HepG2 (cell line): Measurements from ENCODE around the gene AJUBA. TPM values are rescaled to one million over a fixed set of nuclear protein-coding genes. Genes with fewer than 3 reads are reported as not detected.
A peak's percentile ranks its signal among the peaks of the same experiment; 100 is the strongest.

Experiments used
- CBFB ChIP-seq: sonication (generic); formaldehyde crosslinking; IDR thresholded peaks from 2 replicates; pipeline ENCODE4 v1.4.0; 2020; ENCODE audit warnings: missing genetic modification reagents
- CEBPG ChIP-seq: IDR thresholded peaks from 2 replicates; pipeline ENCODE4 v1.6.1; 2016
- CENPT ChIP-seq: sonication (generic); formaldehyde crosslinking; IDR thresholded peaks from 2 replicates; pipeline ENCODE4 v1.8.0; 2022; ENCODE audit warnings: low read depth, mild to moderate bottlenecking, moderate library complexity, missing genetic modification reagents
- DNMT3B ChIP-seq: conservative IDR thresholded peaks from 2 replicates; pipeline ENCODE4 v1.6.1; 2016; ENCODE audit warnings: missing biosample characterization, control low read depth
- EZH2 ChIP-seq: conservative IDR thresholded peaks from 2 replicates; pipeline ENCODE4 v1.6.1; 2012; ENCODE audit warnings: mild to moderate bottlenecking, low read depth, low read length, moderate library complexity
- GTF2F1 ChIP-seq: fragments of 150-350 bp; IDR thresholded peaks from 2 replicates; pipeline ENCODE4 v1.6.1; 2014; ENCODE audit warnings: low read length
- KDM4B ChIP-seq: sonication (generic); formaldehyde crosslinking; IDR thresholded peaks from 2 replicates; pipeline ENCODE4 v1.4.0; 2020; ENCODE audit warnings: missing genetic modification reagents
- NFYB ChIP-seq: sonication (generic); formaldehyde crosslinking; IDR thresholded peaks from 2 replicates; pipeline ENCODE4 v1.4.0; 2020; ENCODE audit warnings: missing genetic modification reagents
- RFX5 ChIP-seq: IDR thresholded peaks from 2 replicates; pipeline ENCODE4 v1.6.1; 2011; ENCODE audit warnings: low read depth, low read length, improper control_type of control experiment
- SMAD9 ChIP-seq: sonication (generic); formaldehyde crosslinking; IDR thresholded peaks from 2 replicates; pipeline ENCODE4 v1.5.1; 2020; ENCODE audit warnings: mild to moderate bottlenecking, missing genetic modification reagents
- TAF15 ChIP-seq: fragments of 200-400 bp; formaldehyde crosslinking; IDR thresholded peaks from one replicate; pipeline ENCODE4 v1.6.1; 2018; ENCODE audit warnings: mild to moderate bottlenecking, low read depth, low read length; ENCODE audit not compliant: poor library complexity, severe bottlenecking
- THYN1 ChIP-seq: sonication (generic); formaldehyde crosslinking; IDR thresholded peaks from 2 replicates; pipeline ENCODE4 v1.8.1; 2023; ENCODE audit warnings: low read depth, mild to moderate bottlenecking, moderate library complexity, missing genetic modification reagents, borderline replicate concordance
- TMF1 ChIP-seq: sonication (generic); formaldehyde crosslinking; IDR thresholded peaks from 2 replicates; pipeline ENCODE4 v1.8.1; 2022; ENCODE audit warnings: low read depth, missing genetic modification reagents
- ZNF160 ChIP-seq: sonication (generic); formaldehyde crosslinking; IDR thresholded peaks from 2 replicates; pipeline ENCODE4 v1.8.0; 2022; ENCODE audit warnings: mild to moderate bottlenecking, inconsistent platforms, missing genetic modification reagents
- ZNF564 ChIP-seq: sonication (generic); formaldehyde crosslinking; IDR thresholded peaks from 2 replicates; pipeline ENCODE4 v1.8.1; 2023; ENCODE audit warnings: mild to moderate bottlenecking, missing genetic modification reagents
- ZNF777 ChIP-seq: sonication (generic); formaldehyde crosslinking; IDR thresholded peaks from 2 replicates; pipeline ENCODE4 v1.4.0; 2020; ENCODE audit warnings: missing genetic modification reagents
- polyA plus RNA-seq, 8 experiments: library from polyadenylated mRNA; depleted of rRNA in 3 of 8; stranded (reverse) in 7 of 8; unstranded in 1 of 8; fragments of >200 nt; fragmentation: Illumina TruSeq in 4 of 8; extraction: Trizol in 4 of 8; gene quantifications; 2 replicates each; pipeline versions ENCODE4 v1.2.1 to v1.2.3, GENCODE V29; 2011 to 2016; ENCODE audit warnings: low read depth in 4 of 8, missing spikeins in 1 of 8, mixed read lengths in 1 of 8; ENCODE audit not compliant: insufficient read depth in 1 of 8
- total RNA-seq, 5 experiments: library from RNA; depleted of rRNA; stranded (reverse); fragments of >200 nt; fragmentation: Illumina TruSeq; extraction: Trizol; gene quantifications; 2 replicates each; pipeline ENCODE4 v1.2.3, GENCODE V29; 2016; ENCODE audit warnings: low read depth in 1 of 5
- TF ChIP-seq, protein P1 (sequence below): sonication (generic); formaldehyde crosslinking; IDR thresholded peaks from 2 replicates; pipeline ENCODE4 v1.4.0; 2020; ENCODE audit warnings: mild to moderate bottlenecking, missing genetic modification reagents
- TF ChIP-seq, protein P2 (sequence below): sonication (generic); formaldehyde crosslinking; IDR thresholded peaks from 2 replicates; pipeline ENCODE4 v1.5.1; 2020; ENCODE audit warnings: missing genetic modification reagents, mild to moderate bottlenecking, borderline replicate concordance

AJUBA gene
- total and polyA plus RNA-seq, 2 of the 13 experiments (the other 11 are each of a cell fraction or from before 2014, with no cell fraction given), result 157 to 241 TPM

DNA sequence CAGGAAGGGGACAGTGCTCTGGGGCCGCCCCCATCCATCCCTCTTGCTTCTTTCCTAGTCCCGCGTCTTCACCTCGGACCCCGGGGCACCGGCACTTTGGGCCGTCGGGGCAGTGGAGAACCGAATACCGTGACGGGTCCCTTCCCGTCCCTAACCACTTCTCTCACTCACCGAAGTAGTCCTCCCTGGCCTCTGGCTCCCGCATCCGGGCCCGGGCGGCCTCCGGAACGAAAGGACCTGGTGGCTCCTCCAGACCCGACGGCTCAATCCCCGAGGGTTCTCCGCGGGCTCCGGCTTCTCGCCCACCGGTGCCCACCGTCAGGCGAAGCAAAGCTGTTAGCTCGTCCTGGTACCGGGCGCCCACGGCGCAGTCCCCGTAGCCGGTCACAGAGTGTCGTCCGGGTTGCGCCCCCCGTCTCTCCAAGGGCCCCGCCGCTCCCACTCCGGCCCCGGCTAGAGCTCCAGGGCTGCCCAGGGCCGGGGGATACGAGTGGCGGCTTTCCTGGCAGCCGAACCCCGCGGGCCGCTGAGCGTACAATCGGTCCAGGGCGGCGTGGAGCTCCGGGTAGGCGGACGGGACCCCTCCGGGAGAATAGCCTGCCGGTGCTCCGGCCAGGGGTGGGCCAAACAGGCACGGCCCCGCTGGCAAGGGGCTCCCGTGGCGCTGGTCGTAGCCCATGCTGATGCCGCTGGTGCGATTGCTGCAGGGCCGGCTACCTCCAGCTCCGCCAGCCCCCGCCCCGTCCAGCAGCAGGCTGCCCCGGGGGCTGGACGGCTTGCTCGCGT is 1.1 kb downstream of the AJUBA start (continued):
- TF ChIP-seq, protein P1, sequence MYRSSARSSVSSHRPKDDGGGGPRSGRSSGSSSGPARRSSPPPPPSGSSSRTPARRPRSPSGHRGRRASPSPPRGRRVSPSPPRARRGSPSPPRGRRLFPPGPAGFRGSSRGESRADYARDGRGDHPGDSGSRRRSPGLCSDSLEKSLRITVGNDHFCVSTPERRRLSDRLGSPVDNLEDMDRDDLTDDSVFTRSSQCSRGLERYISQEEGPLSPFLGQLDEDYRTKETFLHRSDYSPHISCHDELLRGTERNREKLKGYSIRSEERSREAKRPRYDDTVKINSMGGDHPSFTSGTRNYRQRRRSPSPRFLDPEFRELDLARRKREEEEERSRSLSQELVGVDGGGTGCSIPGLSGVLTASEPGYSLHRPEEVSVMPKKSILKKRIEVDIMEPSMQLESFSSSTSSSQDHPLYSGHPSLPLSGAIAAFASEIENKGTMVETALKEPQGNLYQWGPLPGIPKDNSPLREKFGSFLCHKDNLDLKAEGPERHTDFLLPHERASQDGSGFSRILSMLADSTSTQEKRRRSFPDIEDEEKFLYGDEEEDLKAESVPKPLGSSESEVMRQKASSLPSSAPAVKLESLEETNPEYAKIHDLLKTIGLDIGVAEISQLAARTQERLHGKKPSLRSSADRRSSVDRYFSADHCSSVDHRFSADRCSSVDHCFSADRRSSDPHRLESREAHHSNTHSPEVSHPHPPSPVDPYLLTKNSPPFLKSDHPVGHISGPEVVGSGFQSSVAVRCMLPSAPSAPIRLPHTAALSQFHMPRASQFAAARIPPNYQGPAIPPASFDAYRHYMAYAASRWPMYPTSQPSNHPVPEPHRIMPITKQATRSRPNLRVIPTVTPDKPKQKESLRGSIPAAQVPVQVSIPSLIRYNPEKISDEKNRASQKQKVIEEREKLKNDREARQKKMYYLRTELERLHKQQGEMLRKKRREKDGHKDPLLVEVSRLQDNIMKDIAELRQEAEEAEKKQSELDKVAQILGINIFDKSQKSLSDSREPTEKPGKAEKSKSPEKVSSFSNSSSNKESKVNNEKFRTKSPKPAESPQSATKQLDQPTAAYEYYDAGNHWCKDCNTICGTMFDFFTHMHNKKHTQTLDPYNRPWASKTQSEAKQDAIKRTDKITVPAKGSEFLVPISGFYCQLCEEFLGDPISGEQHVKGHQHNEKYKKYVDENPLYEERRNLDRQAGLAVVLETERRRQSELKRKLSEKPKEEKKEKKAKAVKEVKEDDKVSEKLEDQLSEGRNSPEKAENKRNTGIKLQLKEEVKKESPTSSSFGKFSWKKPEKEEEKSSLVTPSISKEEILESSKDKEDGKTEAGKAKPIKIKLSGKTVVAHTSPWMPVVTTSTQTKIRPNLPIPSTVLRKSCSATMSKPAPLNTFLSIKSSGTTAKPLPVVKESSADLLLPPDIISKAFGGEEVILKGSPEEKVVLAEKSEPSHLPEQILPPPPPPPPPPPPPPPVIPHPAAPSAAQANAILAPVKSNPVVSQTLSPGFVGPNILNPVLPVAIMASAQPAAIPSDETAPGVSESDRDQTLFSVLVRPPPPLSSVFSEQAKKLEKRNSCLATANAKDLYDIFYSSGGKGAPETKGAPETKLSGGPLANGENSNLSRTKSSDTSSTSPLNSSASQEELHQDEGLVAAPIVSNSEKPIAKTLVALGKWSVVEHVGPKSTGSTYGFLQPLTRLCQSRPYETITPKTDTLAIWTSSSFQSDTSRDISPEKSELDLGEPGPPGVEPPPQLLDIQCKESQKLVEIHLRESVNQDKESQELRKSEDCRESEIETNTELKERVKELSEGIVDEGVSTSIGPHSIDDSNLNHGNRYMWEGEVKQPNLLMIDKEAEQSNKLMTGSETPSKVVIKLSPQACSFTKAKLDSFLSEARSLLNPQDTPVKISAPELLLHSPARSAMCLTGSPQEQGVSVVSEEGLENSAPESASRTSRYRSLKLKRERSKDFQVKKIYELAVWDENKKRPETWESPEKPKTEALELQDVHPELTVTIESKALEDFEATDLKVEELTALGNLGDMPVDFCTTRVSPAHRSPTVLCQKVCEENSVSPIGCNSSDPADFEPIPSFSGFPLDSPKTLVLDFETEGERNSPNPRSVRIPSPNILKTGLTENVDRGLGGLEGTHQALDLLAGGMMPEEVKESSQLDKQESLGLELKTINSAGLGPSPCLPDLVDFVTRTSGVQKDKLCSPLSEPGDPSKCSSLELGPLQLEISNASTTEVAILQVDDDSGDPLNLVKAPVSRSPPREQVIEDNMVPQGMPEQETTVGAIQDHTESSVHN (CRISPR knock-in tag), result no peak
- TF ChIP-seq ZNF160 (CRISPR knock-in tag), result no peak
- no peak for TF ChIP-seq RFX5
- TF ChIP-seq DNMT3B, result no peak
- no peak for TF ChIP-seq ZNF564 (CRISPR knock-in tag)
- TF ChIP-seq, protein P2, sequence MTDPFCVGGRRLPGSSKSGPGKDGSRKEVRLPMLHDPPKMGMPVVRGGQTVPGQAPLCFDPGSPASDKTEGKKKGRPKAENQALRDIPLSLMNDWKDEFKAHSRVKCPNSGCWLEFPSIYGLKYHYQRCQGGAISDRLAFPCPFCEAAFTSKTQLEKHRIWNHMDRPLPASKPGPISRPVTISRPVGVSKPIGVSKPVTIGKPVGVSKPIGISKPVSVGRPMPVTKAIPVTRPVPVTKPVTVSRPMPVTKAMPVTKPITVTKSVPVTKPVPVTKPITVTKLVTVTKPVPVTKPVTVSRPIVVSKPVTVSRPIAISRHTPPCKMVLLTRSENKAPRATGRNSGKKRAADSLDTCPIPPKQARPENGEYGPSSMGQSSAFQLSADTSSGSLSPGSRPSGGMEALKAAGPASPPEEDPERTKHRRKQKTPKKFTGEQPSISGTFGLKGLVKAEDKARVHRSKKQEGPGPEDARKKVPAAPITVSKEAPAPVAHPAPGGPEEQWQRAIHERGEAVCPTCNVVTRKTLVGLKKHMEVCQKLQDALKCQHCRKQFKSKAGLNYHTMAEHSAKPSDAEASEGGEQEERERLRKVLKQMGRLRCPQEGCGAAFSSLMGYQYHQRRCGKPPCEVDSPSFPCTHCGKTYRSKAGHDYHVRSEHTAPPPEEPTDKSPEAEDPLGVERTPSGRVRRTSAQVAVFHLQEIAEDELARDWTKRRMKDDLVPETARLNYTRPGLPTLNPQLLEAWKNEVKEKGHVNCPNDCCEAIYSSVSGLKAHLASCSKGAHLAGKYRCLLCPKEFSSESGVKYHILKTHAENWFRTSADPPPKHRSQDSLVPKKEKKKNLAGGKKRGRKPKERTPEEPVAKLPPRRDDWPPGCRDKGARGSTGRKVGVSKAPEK (CRISPR knock-in tag), result peak; percentile 82; the same call in 1 of the 2 replicates
- no peak for TF ChIP-seq CEBPG (CRISPR knock-in tag)
- TF ChIP-seq GTF2F1, result no peak
- TF ChIP-seq CENPT, result no peak
- TF ChIP-seq NFYB (CRISPR knock-in tag), result no peak
- peak; percentile 27; the same call in 1 of the 2 replicates for TF ChIP-seq SMAD9 (CRISPR knock-in tag)
- no peak for TF ChIP-seq ZNF777 (CRISPR knock-in tag)
- peak; percentile 10; the same call in 1 of the 2 replicates for TF ChIP-seq KDM4B (CRISPR knock-in tag)
- no peak; the same call in 1 of the 2 replicates for TF ChIP-seq CBFB (CRISPR knock-in tag)
- TF ChIP-seq TMF1, result no peak
- no peak for TF ChIP-seq EZH2
- TF ChIP-seq TAF15, result peak; percentile 82
- no peak for TF ChIP-seq THYN1 (CRISPR knock-in tag)
